ENCODE results near the gene MRPL51. TPM values are rescaled to one million over a fixed set of nuclear protein-coding genes. Genes with fewer than 3 reads are reported as not detected.

The MRPL51 gene
- total RNA-seq, 1 donor, result 68.8 TPM

- Histone ChIP-seq H4K20me1 (ENCODE audit: insufficient read depth, low read length) (no peaks in the 10 kb centered on the region), H3K27ac (ENCODE audit: low read depth, low read length) (no peak overlapping the region), H3K9me3 (ENCODE audit: low read depth, low read length) (no peaks in the 10 kb centered on the region), H2AFZ (ENCODE audit: low read length) (no peak overlapping the region), H3K4me3 (ENCODE audit: insufficient read depth, low read length) (no peak overlapping the region), H3K4me1 (ENCODE audit: insufficient read depth, low read length) (no peaks in the 10 kb centered on the region), H3K79me2 (ENCODE audit: insufficient read depth, low read length) (no peaks in the 10 kb centered on the region), H3K36me3 (ENCODE audit: insufficient read depth, low read length) (peaks cover 88% of the 10 kb centered on the region), H3K27me3 (ENCODE audit: insufficient read depth, low read length) (no peaks in the 10 kb centered on the region), H3K4me2 (ENCODE audit: insufficient read depth, low read length) (no peak overlapping the region)
- no peak for TF ChIP-seq CTCF (IDR thresholded peaks at IDR 0.05; ENCODE audit: extremely low read depth, low read depth, low read length)
- no peak for DNase-seq (ENCODE audit: insufficient read length, low spot score, missing footprints)
These were observed 29.1 kb upstream of the MRPL51 start for GRCh38 chr12:6522193-6522592.

DNA sequence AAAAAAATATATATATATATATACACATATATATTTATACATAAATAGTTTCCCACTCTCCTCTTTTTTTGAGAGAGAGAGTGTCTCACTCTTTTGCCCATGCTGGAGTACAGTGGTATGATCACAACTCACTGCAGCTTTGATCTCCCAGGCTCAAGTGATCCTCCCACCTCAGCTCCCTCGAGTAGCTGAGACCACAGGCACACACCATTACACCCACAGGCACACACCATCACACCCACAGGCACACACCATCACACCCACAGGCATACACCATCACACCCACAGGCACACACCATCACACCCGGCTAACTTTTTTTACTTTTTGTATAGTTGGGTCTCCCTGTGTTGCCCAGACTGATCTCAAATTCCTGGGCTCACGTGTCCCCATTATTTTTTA, 27.1 kb upstream of the MRPL51 start:
- Histone ChIP-seq H3K9me3 (ENCODE audit: low read depth, low read length) (no peaks in the 10 kb centered on the region), H3K4me1 (ENCODE audit: insufficient read depth, low read length) (no peaks in the 10 kb centered on the region), H4K20me1 (ENCODE audit: insufficient read depth, low read length) (no peaks in the 10 kb centered on the region), H3K4me3 (ENCODE audit: insufficient read depth, low read length) (no peak overlapping the region), H3K79me2 (ENCODE audit: insufficient read depth, low read length) (no peaks in the 10 kb centered on the region), H3K36me3 (ENCODE audit: insufficient read depth, low read length) (peaks cover 83% of the 10 kb centered on the region), H3K4me2 (ENCODE audit: insufficient read depth, low read length) (no peak overlapping the region), H3K27me3 (ENCODE audit: insufficient read depth, low read length) (no peaks in the 10 kb centered on the region), H3K27ac (ENCODE audit: low read depth, low read length) (no peak overlapping the region), H2AFZ (ENCODE audit: low read length) (no peak overlapping the region)
- no peak for TF ChIP-seq CTCF (IDR thresholded peaks at IDR 0.05; ENCODE audit: extremely low read depth, low read depth, low read length)
- no peak for DNase-seq (ENCODE audit: insufficient read length, low spot score, missing footprints)

- H3K27ac ChIP-seq (ENCODE audit: low read depth, low read length), result peak overlapping the region; percentile 58
- H3K4me1 ChIP-seq (ENCODE audit: insufficient read depth, low read length), result peaks cover 8% of the 10 kb centered on the region
- no peaks in the 10 kb centered on the region for H3K27me3 ChIP-seq (ENCODE audit: insufficient read depth, low read length)
- no peak overlapping the region for H3K4me2 ChIP-seq (ENCODE audit: insufficient read depth, low read length)
- H3K79me2 ChIP-seq (ENCODE audit: insufficient read depth, low read length), result peaks cover 47% of the 10 kb centered on the region
- no peak for TF ChIP-seq CTCF (IDR thresholded peaks at IDR 0.05; ENCODE audit: extremely low read depth, low read depth, low read length)
- DNase-seq (ENCODE audit: insufficient read length, low spot score, missing footprints), result no peak
- H3K36me3 ChIP-seq (ENCODE audit: insufficient read depth, low read length), result peaks cover 44% of the 10 kb centered on the region
- H4K20me1 ChIP-seq (ENCODE audit: insufficient read depth, low read length), result no peaks in the 10 kb centered on the region
- no peaks in the 10 kb centered on the region for H3K9me3 ChIP-seq (ENCODE audit: low read depth, low read length)
- no peak overlapping the region for H2AFZ ChIP-seq (ENCODE audit: low read length)
- no peak overlapping the region for H3K4me3 ChIP-seq (ENCODE audit: insufficient read depth, low read length)
These were observed 15.0 kb upstream of the MRPL51 start for GRCh38 chr12:6508087-6508486.

GRCh38 chr12:6507102-6507998, 14.3 kb upstream of the MRPL51 start:
- peak overlapping the region; percentile 58 for H3K27ac ChIP-seq (ENCODE audit: low read depth, low read length)
- H3K9me3 ChIP-seq (ENCODE audit: low read depth, low read length), result no peaks in the 10 kb centered on the region

More at GRCh38 chr12:6507102-6507998, 14.3 kb upstream of the MRPL51 start:
- peak; percentile 50 for DNase-seq (ENCODE audit: insufficient read length, low spot score, missing footprints)
- peak overlapping the region; percentile 66 for H2AFZ ChIP-seq (ENCODE audit: low read length)
- no peak overlapping the region for H3K4me3 ChIP-seq (ENCODE audit: insufficient read depth, low read length)
- no peak overlapping the region for H3K4me2 ChIP-seq (ENCODE audit: insufficient read depth, low read length)
- peaks cover 43% of the 10 kb centered on the region for H3K36me3 ChIP-seq (ENCODE audit: insufficient read depth, low read length)
- H3K4me1 ChIP-seq (ENCODE audit: insufficient read depth, low read length), result peaks cover 8% of the 10 kb centered on the region
- TF ChIP-seq CTCF (IDR thresholded peaks at IDR 0.05; ENCODE audit: extremely low read depth, low read depth, low read length), result no peak
- peaks cover 53% of the 10 kb centered on the region for H3K79me2 ChIP-seq (ENCODE audit: insufficient read depth, low read length)
- H4K20me1 ChIP-seq (ENCODE audit: insufficient read depth, low read length), result no peaks in the 10 kb centered on the region
- no peaks in the 10 kb centered on the region for H3K27me3 ChIP-seq (ENCODE audit: insufficient read depth, low read length)

All from osteoblast (primary cell).